Measurements from ENCODE around the gene TRIM44.
"Not testable (repeated sequence)": the region's sequence is repeated elsewhere in the genome, so short reads cannot be mapped to it uniquely, and the experiment has no call there.

The TRIM44 gene

DNA sequence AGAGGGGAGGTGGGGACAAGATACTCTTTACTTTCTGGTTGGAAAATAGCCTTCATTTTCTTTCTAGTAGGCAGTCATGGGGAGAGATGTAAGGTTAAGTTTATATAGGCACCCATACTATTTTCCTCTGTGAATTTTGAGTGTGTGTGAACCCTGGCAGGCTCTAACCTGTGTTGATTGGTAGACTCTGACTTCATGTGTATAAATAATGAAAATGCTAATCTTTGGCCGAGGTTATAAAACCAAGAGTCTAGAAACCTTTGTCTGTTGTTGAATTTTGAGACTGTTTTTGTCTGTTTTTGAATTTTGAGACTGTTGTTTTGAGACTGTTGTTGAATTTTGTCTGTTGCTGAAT lies 14.0 kb downstream of the TRIM44 start:
- no peak for DNase-seq

DNA sequence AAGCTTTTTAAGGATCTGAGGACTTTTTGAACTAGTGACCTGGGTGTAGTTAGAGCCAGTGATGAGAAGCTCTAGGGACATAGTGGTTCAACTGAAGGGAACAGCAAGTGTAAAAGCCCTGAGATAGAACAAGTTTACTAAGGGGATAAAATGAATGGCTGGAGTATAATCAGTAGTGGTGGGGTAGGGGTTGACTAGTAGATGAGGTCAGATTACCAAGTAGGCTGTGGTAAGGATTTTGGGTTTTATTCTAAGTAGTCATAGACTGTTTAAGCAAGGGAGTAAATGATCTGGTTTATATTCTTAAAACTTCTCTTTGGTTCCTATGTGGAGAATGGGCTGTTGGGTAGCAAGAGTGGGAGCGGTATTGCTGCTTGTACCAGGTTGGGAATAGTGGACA lies 15.3 kb downstream of the TRIM44 start:
- no peak for DNase-seq

DNA sequence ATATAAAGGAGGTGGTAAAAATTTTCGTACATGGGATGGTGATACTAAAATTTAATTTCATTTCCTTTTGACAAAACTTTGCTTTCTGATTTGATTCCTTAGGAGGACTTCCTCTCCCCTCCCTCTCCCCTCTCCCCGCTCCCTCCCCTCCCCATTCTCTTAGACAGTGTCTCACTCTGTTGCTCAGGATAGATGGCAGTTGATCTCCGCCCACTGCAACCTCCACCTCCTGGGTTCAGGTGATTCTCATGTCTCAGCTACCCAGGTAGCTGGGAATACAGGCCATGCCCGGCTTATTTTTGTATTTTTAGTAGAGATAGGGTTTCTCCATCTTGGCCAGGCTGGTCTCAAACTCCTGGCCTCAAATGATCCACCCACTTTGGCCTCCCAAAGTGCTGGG lies 15.9 kb downstream of the TRIM44 start:
- no peak for DNase-seq

DNA sequence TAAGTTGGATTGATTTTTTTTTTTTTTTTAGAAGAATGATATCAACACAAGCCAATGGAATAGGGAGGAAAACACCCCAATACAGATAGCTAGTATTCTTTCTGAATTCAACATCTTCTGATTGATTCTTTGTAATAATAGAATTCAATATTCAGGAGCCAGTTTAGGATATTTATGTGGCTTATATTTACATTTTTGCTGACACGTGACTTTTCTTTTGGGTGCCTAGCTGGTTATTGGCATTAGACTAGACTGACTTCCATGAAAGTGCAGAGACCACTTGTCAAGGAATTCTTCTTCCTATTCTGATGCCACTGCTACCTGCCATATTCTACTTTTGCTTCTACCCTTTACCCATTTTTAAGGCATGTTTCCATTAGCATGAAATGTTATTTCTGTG lies 16.4 kb downstream of the TRIM44 start:
- DNase-seq = no peak

GRCh38 chr11:35680506-35680905 lies 17.9 kb downstream of the TRIM44 start:
- DNase-seq = no peak

GRCh38 chr11:35681163-35681767 lies 18.7 kb downstream of the TRIM44 start:
- no peak for DNase-seq

DNA sequence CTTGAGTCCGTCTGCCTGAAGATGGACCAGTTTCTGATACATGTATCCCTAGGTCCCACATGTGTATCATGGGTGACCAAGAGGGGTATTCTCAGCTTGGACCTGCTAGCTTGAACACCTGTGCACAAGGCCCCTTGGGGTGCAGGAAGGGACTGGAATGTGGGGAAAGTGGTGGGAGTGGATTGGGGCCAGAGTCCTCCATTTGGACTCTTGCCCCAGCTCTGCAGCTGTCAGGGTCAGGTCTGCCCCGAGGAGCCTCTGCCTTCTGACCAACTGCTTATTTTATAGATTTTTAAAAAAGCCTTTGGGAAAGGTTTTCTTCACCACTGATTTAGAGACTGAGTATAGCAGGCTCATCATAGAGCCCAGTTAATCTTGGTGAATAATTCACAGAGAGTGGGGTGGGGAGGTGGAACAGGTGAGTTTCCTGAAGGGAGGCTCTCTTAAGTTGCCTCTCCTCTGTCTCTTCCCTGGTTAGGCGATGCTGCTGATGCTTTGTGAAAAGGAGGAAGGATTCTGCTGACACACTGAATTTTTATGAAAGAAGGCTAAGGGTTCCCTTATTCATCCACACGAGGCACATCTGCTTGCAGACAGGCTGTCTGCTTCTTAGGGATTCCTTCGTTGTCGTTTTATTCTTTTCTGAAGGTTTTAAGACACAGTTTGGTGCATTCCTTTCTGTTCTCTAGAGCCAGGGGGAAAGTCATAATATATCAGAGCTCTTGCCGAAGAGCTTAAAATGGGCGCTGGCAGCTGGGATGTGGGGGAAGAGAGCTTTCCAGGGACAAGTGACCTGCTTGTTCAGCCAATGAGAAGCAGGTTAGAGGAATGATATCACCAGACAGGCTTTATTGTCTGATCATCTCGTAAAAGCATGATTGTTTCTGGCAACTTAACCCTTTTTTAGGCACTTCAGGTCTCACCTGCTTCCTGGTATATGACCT lies 19.9 kb downstream of the TRIM44 start:
- no peak for DNase-seq

DNA sequence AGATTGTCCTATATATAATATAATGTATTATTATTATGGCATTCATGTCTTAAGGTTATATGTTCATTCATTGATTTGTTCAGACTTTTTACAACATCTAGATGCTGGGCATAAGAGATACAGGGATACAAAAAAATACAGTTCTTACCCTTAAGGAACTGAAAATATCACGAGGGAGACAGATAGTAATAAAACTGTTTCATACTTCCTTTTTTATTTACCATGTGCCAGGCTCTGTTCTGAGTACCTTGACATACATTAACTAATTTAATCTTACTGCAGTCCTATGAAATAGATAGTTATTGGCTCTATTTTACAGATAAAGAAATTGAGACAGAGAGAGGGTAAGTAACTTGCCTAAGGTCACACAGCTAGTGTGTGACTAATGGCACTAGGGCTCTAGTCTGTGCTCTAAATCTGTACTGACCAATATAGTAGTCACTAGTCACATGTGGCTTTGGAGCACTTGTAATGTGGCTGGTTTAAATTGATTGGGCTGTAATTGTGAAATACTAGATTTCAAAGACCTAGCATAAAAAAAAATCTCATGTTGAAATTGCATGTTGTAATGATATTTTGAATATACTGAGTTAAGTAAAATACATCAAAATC lies 21.3 kb downstream of the TRIM44 start:
- DNase-seq = no peak

GRCh38 chr11:35688023-35688422 lies 25.4 kb downstream of the TRIM44 start:
- DNase-seq = no peak

DNA sequence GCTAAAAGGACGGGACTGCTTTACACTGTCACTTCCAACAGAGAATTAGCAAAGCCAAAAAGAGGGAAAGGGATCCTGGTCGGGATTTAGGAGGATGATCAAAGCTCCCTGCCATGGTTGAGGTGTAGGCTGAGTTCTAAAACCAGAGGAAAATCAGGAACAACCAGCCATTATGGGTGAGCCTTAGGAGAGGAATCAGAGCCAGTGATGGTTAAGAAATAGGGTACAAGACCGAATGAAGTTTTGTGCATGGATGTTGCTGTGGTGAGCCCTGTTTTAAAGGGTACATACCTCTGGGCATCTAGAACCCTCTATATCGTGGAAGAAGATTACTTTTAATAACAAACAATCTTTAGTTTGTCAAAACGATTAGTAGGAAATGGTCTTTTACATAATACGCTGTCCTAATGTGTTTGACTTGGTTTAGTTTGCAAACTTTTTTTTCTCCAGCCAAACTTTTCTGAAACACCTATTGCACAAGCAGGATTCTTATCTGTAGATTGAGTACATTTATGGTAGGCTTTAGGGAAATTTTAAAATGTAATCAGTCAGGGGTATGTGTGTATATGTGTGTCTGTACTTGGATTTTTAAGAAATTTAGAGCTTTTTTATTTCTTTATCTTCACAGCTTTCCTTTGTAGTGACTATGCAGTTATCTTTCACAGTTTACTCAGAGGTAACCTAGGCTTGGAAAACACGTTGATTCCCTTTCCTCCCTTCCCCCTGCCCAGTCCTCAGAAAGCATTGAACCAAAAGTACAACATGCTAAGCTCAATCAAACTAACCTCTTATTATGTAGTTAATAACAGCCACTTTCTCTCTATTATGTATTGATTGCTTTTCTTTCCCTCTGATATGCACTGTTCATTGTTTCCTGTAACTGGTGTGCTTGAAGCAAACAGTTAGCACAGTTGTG lies 26.8 kb downstream of the TRIM44 start:
- no peak for DNase-seq

GRCh38 chr11:35702126-35702525 lies 39.6 kb downstream of the TRIM44 start:
- DNase-seq = no peak

DNA sequence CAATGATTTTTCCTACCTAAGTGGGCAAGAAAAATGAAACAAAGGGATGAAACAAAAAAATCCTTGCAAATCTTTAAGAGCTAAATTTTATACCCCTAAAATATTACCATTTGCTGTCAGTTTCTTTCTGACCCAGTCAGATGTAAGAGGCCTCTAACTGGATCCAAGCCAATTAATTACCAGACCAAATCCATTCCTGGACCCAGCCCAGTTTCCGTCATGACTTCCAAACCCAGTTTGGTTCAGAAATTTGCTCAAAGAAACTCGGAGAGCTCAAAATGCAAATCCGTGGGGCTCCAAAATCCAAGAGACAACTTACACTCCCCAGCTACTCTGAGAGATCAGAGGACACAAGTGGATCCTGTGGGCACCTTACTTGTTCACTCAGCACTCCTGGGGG lies 46.8 kb downstream of the TRIM44 start:
- DNase-seq = no peak

DNA sequence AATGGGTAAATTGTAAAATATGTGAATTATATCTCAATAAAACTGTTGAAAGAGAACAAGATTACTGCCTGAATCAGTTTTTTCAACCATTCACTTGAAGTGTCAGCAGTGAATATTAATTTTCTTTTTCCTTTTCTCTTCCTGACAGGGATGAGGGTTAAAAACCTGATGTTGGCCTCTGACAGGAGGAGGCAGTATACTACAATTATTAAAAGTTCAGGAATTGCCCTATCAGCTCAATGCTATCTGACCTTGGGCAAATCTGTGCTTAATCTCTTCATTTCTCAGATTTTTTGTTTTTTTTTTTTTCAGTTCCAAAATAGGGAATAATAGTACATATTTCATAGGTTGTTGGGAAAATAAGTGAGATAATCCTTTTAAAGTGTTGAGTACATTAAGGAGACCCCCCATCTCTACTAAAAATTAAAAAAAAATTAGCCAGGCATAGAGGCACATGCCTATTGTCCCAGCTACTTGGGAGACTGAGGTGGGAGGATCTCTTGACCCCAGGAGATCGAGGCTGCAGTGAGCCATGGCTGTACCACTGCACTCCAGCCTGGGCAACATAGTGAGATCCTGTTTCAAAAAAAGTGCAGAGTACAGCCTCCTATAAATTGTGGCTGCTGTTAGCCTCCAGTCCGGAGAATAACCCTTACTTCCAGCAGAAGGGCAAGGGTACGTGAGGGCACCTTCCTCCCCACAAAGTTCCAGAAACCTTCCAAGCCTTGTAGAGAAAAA lies 48.8 kb downstream of the TRIM44 start:
- DNase-seq = no peak

DNA sequence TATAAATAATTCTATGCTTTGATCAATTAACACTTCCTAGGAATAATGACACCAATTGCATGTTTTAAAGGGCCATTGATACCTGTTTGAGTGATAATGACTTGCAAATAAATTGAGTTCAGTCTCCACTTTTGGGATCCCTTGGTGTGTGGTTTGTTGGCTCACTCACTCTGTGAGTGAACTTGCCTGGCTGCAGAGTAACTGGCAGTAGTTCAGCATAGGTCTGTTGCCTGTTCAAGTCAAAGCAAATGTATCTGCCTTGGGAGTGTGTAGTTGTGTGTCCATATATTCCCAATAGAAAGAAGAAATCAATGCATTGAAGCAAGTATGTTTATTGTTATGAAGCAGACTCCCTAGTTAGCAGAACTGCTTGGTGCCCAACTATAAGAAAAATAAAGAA lies 49.3 kb downstream of the TRIM44 start:
- no peak for DNase-seq

- DNase-seq = no peak
Measured at GRCh38 chr11:35712533-35712932, 50.0 kb downstream of the TRIM44 start.

GRCh38 chr11:35714882-35715627 lies 52.5 kb downstream of the TRIM44 start:
- DNase-seq = no peak

- DNase-seq = not testable (repeated sequence)
Measured at GRCh38 chr11:35715677-35716076, 53.1 kb downstream of the TRIM44 start.

DNA sequence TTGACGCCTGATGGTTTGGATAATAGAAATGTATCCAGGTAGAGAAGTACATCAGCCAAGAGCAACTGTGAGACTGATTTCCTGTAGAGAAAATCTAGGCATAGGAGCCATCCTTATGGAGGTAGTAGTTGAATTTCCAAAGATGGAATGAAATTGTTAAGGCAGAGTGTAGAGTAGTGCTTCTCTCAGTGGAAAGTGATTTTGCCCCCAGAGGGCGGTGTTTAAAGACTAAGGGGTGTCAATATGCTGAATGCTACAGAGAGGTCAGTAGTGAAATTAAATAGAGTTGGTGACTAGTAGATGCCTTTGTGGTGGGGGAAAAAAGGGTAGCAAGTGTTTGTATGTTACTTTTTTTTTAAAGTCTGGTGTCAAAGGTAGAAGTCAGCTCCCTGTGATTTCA lies 54.5 kb downstream of the TRIM44 start:
- no peak for DNase-seq

- no peak for DNase-seq
Measured at GRCh38 chr11:35717520-35717919, 54.9 kb downstream of the TRIM44 start.

DNA sequence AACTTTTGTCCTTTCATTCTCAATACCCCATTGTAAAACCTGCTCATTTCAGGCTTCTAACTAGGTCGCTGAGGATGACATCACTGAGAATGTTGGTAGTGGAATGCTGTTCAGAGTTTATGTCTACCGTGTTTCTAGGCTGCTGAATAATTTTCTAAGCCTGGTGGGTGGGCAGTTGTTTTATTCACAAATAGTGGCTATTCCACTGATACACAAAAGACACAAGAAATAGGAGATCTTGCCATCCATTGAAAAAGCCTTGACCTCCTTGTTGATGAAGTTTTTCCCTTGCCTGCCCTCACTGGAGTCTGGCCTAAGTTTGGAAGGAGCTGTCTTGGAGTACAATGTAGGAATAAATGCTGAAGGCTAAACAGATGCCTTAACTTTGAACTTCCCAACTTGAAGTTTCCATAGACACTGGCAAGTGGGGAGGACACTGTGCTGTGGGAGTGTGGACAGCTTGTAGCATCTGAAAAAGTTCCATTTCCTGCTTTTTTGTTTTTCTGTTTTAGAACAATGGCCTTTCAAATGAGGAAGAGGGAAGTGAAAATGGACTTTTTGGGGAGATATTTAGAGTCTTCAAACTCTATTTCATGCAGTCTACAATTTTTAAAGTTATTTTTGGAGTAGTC lies 59.2 kb downstream of the TRIM44 start:
- no peak for DNase-seq

- no peak for DNase-seq
Measured at GRCh38 chr11:35722641-35723040, 60.1 kb downstream of the TRIM44 start.

All from GF-D8 (cell line).